ENCODE measurements around the gene KRT72.

Gene KRT72

GRCh38 chr12:52604859-52605258 is 3.6 kb upstream of the KRT72 start:
- ChIA-PET POLR2A (ENCODE audit: low non-redundant PET) (no interaction called here), CTCF (no interaction called here)
- no peak for TF ChIP-seq CTCF (conservative IDR thresholded peaks at IDR 0.05; ENCODE audit: low read depth)
- no peak for DNase-seq (ENCODE audit: low spot score)
- H3K27ac ChIP-seq, result no peak overlapping the region

- POLR2A ChIA-PET (ENCODE audit: low non-redundant PET), result no interaction called here
- TF ChIP-seq CTCF (conservative IDR thresholded peaks at IDR 0.05; ENCODE audit: low read depth), result no peak
- H3K27ac ChIP-seq, result no peak overlapping the region
- DNase-seq (ENCODE audit: low spot score), result no peak
- CTCF ChIA-PET, result no interaction called here
Measured at GRCh38 chr12:52603314-52603713, 2.1 kb upstream of the KRT72 start.

- no peak for DNase-seq (ENCODE audit: low spot score)
- ChIA-PET CTCF (no interaction called here), POLR2A (ENCODE audit: low non-redundant PET) (no interaction called here)
- TF ChIP-seq CTCF (conservative IDR thresholded peaks at IDR 0.05; ENCODE audit: low read depth), result no peak
- no peak overlapping the region for H3K27ac ChIP-seq
Measured at GRCh38 chr12:52602552-52602951, 1.3 kb upstream of the KRT72 start.

- no peak overlapping the region for H3K27ac ChIP-seq
- TF ChIP-seq CTCF (conservative IDR thresholded peaks at IDR 0.05; ENCODE audit: low read depth), result no peak
- ChIA-PET POLR2A (ENCODE audit: low non-redundant PET) (no interaction called here), CTCF (interaction anchor here (0.7 kb wide), 1 partner anchor 68 kb away, joined by 4 read pairs; no protein-coding TSS in a partner anchor)
- DNase-seq (ENCODE audit: low spot score), result no peak
Measured at GRCh38 chr12:52601671-52602070, 408 bp upstream of the KRT72 start.

GRCh38 chr12:52600475-52600874 is 788 bp downstream of the KRT72 start:
- H3K27ac ChIP-seq, result no peak overlapping the region
- ChIA-PET CTCF (interaction anchor here (0.6 kb wide), 2 partner anchors 80 to 399 kb away, joined by 4 read pairs; partner anchors contain the start of gene KRT5), POLR2A (ENCODE audit: low non-redundant PET) (interaction anchor here (0.6 kb wide), 1 partner anchor 262 kb away, joined by 3 read pairs; no protein-coding TSS in a partner anchor)
- no peak for DNase-seq (ENCODE audit: low spot score)
- TF ChIP-seq CTCF (conservative IDR thresholded peaks at IDR 0.05; ENCODE audit: low read depth), result no peak

GRCh38 chr12:52600071-52600470 is 1.2 kb downstream of the KRT72 start:
- ChIA-PET POLR2A (ENCODE audit: low non-redundant PET) (no interaction called here), CTCF (interaction anchor here (0.6 kb wide), 2 partner anchors 80 to 399 kb away, joined by 4 read pairs; partner anchors contain the start of gene KRT5)
- no peak overlapping the region for H3K27ac ChIP-seq
- DNase-seq (ENCODE audit: low spot score), result no peak
- TF ChIP-seq CTCF (conservative IDR thresholded peaks at IDR 0.05; ENCODE audit: low read depth), result no peak

All from RWPE1 (cell line).